ENCODE data around the gene NCKAP5. TPM values are rescaled to one million over a fixed set of nuclear protein-coding genes. Genes with fewer than 3 reads are reported as not detected.

Gene NCKAP5
- total and polyA plus RNA-seq, 8 donors = 4.0 to 22.1 (median 14.4) TPM

DNA sequence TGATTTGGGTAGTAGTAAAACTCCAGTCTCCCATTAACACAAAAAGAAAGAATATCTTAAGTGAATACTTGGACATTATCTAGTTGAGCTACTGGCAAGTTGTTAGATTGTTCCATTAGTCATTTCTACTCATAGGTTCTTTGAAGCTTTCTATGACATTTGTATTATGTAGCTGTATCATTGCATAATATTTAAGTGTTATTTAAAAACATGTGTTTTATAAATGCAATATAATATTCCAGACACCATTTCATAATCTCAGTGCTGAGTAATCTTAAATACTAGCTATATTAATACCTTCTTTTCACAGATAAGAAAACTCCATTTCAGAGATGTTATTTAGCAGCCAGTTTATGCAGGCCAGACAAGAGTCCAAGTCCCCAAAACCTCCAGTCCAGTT lies 271.9 kb downstream of the NCKAP5 start:
- no peaks in the 10 kb centered on the region for H3K27me3 ChIP-seq
- no peaks in the 10 kb centered on the region for H3K36me3 ChIP-seq
- ATAC-seq (no peak), DNase-seq (no peak)
- H3K4me1 ChIP-seq = no peaks in the 10 kb centered on the region
- no peaks in the 10 kb centered on the region for H3K9me3 ChIP-seq
- H3K27ac ChIP-seq = no peak overlapping the region
- intact Hi-C loops (cut with DNase I) = no loop called here
- H3K4me3 ChIP-seq = no peak overlapping the region
- TF ChIP-seq, protein P1, sequence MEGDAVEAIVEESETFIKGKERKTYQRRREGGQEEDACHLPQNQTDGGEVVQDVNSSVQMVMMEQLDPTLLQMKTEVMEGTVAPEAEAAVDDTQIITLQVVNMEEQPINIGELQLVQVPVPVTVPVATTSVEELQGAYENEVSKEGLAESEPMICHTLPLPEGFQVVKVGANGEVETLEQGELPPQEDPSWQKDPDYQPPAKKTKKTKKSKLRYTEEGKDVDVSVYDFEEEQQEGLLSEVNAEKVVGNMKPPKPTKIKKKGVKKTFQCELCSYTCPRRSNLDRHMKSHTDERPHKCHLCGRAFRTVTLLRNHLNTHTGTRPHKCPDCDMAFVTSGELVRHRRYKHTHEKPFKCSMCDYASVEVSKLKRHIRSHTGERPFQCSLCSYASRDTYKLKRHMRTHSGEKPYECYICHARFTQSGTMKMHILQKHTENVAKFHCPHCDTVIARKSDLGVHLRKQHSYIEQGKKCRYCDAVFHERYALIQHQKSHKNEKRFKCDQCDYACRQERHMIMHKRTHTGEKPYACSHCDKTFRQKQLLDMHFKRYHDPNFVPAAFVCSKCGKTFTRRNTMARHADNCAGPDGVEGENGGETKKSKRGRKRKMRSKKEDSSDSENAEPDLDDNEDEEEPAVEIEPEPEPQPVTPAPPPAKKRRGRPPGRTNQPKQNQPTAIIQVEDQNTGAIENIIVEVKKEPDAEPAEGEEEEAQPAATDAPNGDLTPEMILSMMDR (IDR thresholded peaks at IDR 0.05) = no peak

DNA sequence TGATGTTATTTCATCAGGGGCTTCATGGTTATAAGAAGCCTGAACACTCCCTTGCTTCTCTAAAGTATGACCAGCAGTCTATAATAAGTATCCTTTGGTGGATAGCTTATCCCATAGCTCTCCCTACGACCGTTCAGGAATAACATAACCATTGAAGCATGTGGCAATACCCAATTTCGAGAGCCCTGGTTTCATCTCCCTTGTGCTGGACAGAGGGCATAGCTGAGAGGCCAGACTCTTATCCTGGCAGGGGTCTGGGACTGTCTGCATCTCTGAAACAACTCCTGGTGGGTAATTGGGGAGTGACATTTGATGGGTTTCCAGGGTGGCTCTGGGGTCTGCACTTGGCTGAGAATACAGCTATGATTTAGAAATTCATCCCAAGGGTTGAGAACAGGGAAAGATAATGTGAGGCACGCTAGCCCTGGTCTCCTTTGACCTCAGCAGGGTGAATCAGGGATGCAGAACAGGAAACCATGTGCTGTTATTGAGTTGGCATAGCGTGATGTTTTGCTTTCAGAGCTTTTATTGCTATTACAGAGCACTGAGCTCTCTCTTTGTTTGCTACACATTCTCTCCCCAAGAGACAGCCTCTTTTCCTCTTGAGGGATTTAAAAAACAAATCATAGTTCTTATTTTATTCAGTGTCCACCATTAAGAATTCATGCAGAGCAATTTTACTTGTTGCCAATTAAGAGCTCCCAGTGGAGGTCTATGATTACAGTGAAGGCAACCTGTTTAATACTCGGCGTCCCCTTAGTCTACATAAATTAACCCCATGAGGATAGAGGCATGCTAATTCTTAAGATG lies 274.5 kb downstream of the NCKAP5 start:
- Histone ChIP-seq H3K27me3 (no peaks in the 10 kb centered on the region), H3K27ac (no peak overlapping the region), H3K4me3 (no peak overlapping the region), H3K4me1 (no peaks in the 10 kb centered on the region), H3K9me3 (no peaks in the 10 kb centered on the region), H3K36me3 (no peaks in the 10 kb centered on the region)
- ATAC-seq = no peak
- TF ChIP-seq, protein P1 (IDR thresholded peaks at IDR 0.05) = no peak
- no peak for DNase-seq
- intact Hi-C loops (cut with DNase I) = no loop called here

DNA sequence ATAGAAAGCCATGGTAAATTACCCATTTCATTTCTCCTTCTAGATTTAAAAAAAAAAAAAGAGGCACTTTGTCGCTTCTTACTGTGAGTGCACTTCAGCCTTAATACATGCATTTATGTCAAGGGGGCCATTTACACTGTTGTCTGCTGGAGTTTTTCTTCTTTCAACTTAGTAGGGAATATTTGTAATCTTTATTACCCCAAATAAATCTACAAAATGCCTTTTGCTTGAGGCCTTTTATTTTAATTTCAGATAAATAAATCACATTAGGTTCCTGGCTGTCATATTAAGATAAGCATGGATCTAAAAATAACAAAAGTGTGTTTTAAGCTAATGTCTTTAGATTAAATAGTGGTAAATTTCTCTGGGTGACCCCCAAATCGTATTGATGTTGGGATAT lies 276.0 kb downstream of the NCKAP5 start:
- H3K4me3 ChIP-seq = no peak overlapping the region
- TF ChIP-seq, protein P1 (IDR thresholded peaks at IDR 0.05) = no peak
- no peak overlapping the region for H3K27ac ChIP-seq
- intact Hi-C loops (cut with DNase I) = no loop called here
- no peaks in the 10 kb centered on the region for H3K9me3 ChIP-seq
- H3K27me3 ChIP-seq = no peaks in the 10 kb centered on the region
- ATAC-seq = no peak
- H3K36me3 ChIP-seq = no peaks in the 10 kb centered on the region
- no peaks in the 10 kb centered on the region for H3K4me1 ChIP-seq
- DNase-seq = no peak

DNA sequence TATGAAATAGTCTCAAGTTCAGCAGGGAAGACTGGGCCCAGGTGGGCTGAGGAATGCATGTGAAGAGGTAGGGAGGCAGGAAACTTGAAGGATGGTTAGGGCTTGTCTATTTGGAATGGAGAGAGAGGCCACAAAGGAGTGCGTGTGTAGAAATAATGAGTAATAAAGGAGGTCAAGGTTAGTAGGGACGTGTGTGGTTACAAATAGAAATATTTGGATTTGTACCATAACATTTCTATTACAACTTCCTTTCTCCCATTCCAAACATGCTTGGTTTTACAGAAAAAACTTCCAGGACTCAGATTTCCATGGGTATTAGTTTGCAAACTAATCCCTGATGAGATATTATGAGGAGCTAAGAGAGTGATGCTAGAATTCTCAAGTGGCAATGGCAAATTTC lies 280.6 kb downstream of the NCKAP5 start:
- ATAC-seq = no peak
- intact Hi-C loops (cut with DNase I) = no loop called here
- no peak overlapping the region for H3K27ac ChIP-seq
- H3K9me3 ChIP-seq = no peaks in the 10 kb centered on the region
- no peak for DNase-seq
- H3K27me3 ChIP-seq = no peaks in the 10 kb centered on the region
- TF ChIP-seq, protein P1 (IDR thresholded peaks at IDR 0.05) = no peak
- no peaks in the 10 kb centered on the region for H3K4me1 ChIP-seq
- H3K36me3 ChIP-seq = no peaks in the 10 kb centered on the region
- H3K4me3 ChIP-seq = no peak overlapping the region

DNA sequence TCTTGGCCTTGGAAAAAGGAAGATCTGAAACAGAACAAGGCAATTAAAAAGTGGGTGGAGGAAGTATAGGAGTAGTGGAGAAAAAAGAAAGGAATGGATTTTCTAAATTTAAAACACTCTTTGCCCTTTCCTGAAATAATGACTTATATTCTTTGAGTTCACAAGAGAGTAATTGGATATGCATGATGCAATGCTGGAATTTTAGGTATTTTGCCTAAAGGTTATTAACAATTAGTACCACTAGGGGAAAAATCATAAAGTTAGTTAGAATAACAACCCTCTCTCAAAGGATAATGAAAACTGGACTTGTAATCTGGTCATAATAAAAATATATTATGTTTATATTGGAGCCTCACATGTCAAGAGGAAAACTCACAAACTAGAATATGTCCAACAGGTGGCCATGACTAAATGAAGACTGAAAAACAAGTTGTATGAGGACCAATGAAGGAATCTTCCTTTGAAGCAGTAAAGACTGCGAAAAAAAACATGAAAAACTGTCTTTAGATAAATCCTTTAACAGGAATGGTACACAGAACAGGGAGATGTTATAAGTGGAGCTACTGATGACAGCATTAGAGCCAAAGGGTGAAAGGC lies 281.8 kb downstream of the NCKAP5 start:
- intact Hi-C loops (cut with DNase I) = no loop called here
- DNase-seq = no peak
- Histone ChIP-seq H3K4me1 (no peaks in the 10 kb centered on the region), H3K9me3 (no peaks in the 10 kb centered on the region), H3K4me3 (no peak overlapping the region), H3K27me3 (no peaks in the 10 kb centered on the region), H3K36me3 (no peaks in the 10 kb centered on the region), H3K27ac (no peak overlapping the region)
- no peak for ATAC-seq
- TF ChIP-seq, protein P1 (IDR thresholded peaks at IDR 0.05) = no peak
